Measurements from ENCODE around the gene RPTOR.

- TF ChIP-seq CTCF (IDR thresholded peaks at IDR 0.05) (no peak), POLR2A (IDR thresholded peaks at IDR 0.05) (no peak)
Measured at GRCh38 chr17:80750263-80750662, 205.6 kb downstream of the RPTOR start.
